GM12872 (cell line): ENCODE data around the gene DEPDC1B.

Source experiments
- TF ChIP-seq, protein P1 (sequence below): IDR thresholded peaks from 3 replicates; pipeline ENCODE4 v1.5.1; 2011; ENCODE audit warnings: low read depth, mild to moderate bottlenecking, low read length, moderate library complexity; ENCODE audit not compliant: insufficient read depth

DEPDC1B gene

DNA sequence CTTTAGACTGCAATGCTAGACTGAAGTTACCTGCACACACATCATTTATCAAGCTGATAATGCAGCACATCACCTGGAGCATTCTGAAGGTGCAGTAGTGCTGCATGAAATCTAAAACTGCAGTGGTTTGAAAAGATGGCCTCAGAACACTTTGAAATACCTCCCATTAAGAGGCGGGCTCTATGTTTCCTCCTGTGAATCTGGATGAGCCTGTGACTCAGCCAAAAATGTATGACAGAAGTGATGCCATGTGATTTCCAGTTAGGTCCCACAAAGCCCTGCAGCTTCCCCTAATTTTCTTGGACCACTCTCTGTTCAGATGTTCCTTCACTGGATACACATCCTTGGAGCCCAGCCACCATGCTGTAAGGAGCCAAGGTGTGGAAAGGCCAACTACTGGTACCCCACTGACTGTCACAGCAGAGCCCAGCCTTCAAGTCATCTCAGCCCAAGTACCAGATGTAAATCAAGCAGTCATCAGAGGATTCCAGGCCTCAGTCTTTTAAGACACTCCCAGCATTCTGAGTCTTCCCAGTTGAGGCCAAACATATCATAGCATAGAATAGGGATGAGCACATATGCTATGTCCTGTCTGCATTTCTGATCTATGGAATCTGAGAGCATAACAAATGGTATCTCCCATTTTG lies 27.2 kb upstream of the DEPDC1B start:
- TF ChIP-seq, protein P1, sequence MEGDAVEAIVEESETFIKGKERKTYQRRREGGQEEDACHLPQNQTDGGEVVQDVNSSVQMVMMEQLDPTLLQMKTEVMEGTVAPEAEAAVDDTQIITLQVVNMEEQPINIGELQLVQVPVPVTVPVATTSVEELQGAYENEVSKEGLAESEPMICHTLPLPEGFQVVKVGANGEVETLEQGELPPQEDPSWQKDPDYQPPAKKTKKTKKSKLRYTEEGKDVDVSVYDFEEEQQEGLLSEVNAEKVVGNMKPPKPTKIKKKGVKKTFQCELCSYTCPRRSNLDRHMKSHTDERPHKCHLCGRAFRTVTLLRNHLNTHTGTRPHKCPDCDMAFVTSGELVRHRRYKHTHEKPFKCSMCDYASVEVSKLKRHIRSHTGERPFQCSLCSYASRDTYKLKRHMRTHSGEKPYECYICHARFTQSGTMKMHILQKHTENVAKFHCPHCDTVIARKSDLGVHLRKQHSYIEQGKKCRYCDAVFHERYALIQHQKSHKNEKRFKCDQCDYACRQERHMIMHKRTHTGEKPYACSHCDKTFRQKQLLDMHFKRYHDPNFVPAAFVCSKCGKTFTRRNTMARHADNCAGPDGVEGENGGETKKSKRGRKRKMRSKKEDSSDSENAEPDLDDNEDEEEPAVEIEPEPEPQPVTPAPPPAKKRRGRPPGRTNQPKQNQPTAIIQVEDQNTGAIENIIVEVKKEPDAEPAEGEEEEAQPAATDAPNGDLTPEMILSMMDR = no peak

DNA sequence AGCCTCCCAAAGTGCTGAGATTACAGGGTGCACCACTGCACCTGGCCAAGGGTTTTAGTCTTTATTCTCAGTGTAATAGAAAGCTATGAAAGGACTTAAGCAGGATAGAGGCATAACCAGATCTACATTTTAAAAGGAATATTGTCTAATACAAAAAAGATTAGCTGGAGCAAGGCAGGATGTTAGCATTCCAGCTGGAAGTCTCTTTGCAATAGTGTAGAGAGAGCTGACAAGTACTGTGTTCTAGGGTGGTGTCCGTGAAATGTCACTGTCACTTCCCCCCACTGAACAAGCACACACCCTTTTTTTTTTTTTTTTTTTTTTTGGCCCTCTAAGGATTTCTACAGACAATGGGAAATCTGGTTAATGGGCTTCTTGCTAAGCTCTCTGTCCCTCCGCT lies 24.2 kb upstream of the DEPDC1B start:
- TF ChIP-seq, protein P1 = no peak

DNA sequence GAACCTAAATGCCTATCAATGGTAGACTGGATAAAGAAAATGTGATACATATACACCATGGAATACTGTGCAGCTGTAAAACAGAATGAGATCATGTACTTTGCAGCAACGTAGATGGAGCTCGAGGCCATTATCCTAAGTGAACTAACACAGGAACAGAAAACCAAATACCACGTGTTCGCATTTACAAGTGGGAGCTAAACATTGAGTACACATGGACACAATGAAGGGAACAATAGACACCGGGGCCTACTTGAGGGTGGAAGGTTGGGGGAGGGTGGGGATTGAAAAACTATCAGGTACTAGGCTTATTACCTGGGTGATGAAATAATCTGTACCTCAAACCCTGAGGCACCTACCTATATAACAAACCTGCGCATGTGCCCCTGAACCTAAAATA lies 22.4 kb upstream of the DEPDC1B start:
- TF ChIP-seq, protein P1 = no peak

DNA sequence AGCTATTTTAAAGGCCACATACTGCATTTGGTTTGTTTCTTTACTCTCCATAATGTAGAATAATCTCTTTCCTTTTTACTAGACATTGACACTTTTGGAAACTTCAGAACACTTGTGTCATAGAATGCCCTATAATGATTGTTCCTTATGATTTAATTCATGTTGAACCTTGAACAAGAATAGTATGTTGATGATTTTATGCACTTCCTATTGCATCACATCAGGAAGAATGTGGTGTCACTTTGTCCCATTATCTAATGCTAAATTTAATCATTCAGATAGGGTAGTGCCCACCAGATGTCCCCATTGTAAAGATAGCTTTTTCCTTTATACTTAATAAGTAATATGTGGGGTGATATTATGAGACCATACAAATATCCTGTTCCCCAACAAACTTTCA lies 19.4 kb upstream of the DEPDC1B start:
- TF ChIP-seq, protein P1 = no peak

DNA sequence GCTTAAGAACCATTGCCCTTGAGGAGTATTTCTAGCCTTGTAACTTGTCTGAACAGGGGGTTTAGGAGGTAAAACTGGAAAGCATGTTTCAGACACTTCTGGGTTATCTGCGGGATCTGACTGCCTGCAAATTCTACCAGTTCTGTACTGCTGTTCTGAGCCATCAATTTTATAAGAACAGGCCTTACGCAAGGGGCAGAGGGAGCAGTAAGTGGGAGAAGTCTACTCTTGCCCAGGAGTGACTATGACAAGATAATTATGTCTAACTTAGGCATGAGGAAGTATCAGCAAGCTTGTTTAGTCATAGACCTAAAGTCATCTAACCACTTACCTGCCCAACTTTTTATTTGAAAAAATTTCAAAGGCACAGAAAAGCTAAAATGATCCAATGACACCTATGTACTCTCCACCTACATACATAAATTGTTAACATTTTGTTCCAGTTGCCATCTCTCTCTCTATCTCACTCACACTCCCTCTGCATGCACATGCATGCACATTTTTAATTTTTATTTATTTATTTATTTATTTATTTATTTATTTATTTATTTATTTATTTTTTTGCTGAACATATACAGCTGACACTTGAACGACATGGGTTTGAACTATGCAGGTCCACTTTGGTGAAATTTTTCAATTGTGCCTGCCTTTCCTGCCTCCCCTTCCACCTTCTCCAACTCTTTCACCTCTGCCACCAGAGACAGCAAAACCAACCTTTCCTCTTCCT lies 18.4 kb upstream of the DEPDC1B start:
- TF ChIP-seq, protein P1 = no peak

DNA sequence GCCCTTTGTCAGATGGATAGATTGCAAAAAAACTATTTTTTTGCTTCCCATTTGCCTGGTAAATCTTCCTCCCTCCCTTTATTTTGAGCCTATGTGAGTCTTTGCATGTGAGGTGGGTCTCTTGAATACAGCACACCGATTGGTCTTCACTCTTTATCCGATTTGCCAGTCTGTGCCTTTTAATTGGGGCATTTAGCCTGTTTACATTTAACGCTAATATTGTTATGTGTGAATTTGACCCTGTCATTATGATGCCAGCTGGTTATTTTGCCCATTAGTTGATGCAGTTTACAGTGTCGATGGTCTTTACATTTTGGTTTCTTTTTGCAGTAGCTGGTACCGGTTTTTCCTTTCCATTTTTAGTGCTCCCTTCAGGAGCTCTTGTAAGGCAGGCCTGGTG lies 13.0 kb upstream of the DEPDC1B start:
- TF ChIP-seq, protein P1 = no peak

DNA sequence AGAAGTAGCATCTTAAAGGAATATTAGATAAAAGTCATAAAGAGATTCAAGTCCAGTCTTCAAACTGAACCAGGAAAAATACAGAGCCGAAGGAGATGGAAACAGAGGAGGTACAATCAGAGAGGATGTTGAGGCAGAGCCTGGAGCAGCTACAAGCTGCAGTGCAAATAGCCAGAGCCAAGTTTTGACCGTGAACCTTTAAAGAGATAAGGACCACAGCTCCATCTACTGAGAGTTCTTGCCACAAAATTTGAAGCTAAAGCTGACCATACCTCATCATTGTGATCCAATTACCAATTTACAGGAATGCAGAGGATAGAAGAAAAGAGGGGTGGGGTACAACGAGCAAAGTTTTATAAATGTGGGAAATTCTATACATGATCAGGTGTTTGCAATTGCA lies 10.4 kb upstream of the DEPDC1B start:
- TF ChIP-seq, protein P1 = no peak
